OCI-M2 (cell line): ENCODE results near the gene SNAPC3.
"Not testable (repeated sequence)": the region's sequence is repeated elsewhere in the genome, so short reads cannot be mapped to it uniquely, and the experiment has no call there.

Experiments used
- DNase-seq: peaks from one replicate; lab custom pipeline; 2025; ENCODE audit not compliant: unreplicated experiment; lab: John Stamatoyannopoulos, UW

The SNAPC3 gene

DNA sequence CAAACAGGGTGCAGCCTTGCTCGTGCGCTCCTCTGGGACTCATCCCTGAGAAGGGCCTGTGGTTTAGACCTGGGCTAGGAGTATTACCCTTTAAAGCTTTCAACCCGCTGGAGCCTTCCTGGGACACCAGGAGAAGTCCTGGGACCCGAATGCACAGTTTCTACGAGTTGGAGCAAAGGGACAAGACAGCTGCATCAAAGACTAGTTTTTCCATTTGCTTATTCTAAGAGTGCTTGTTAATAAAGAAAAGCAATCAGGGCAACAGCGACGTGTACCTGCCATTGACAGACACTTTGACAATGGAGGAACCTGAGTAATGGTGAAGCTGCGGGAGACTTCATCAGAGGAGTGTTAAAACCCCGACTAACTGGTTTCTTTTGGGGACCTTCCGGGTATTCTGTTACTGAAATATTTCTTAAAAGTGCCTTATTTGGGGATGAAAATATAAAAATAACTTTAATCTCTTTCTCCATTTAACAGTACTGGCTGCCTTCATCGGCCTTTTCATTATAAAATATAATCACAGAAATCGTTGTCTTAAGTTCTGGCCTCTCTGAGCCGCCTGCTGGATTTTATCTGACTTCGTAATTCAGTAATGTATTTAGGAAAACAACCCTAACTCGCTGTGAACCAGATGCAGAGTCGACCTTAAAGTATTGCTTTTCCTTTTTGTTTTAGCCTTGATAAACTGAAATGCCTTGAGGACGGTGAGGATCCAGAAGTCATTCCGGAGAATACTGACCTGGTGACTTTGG, 732 bp downstream of the SNAPC3 start:
- no peak for DNase-seq

DNA sequence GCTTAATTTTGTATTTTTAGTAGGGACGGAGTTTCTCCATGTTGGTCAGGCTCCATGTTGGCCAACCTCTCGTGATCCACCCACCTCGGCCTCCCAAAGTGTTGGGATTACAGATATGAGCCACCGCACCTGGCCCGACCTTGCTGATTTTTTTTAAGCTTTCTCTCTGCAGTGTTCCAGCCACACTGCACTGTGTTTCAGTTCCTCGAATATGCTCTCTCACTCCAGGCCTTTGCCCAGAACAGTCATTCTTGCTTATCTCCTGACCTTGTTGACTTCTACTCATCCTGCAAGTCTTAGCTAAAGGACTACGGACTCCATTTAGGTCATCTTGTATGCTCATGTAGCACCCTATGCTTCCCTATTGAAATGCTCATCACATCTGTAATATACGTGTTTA, 3.3 kb downstream of the SNAPC3 start:
- no peak for DNase-seq

DNA sequence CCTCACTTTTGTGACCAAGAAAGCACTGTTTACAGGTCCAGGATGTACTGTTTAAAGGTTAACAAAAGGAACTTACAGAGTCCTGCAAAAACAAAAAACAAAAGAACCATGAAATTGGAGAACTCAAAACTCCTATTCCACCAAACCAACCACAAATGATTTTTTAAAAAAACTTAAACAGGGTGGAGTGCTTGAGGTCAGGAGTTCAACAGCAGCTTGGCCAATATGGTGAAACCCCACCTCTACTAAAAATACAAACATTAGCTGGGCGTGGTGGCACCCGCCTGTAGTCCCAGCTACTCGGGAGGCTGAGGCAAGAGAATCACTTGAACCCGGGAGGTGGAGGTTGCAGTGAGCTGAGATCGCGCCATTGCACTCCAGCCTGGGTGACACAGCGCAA, 5.0 kb downstream of the SNAPC3 start:
- DNase-seq = not testable (repeated sequence)

GRCh38 chr9:15430920-15431844, 8.5 kb downstream of the SNAPC3 start:
- DNase-seq = no peak

DNA sequence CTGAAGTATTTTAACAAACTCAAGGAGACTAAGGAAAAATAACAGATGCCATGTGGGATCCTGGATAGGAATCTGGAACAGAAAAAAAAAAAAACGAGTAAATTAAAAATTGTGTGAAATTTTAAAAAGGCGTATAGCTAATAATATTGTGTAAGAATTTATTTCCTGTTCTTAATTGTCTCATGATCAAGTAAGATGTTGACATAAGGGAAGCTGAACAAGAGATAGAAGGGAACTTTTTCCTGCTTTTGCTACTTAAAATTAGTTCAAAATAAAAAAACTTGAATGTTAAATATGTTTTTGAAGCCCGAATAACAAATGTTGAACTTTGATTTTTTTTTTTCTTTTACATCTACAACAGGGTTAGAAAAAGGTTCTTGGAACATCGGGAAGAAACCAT, 10.5 kb downstream of the SNAPC3 start:
- no peak for DNase-seq

DNA sequence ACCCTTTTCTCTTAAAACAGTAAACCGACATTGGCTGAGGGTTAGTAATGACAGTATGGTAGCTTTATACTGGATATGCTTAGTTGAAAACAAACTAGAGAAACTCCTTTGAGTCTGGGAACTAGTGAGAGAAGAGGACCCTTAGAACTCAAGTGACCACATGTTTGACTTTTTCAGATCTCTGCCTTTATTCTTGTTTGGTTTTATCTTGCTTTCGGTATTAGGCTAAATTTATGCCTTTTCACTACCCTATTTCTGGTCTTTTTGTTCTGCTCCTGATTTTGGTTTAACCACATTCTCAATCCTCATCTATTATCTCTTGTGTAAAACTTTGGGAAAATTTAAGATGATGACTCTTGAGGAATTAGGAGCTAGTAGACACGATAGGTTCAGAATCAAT, 11.0 kb downstream of the SNAPC3 start:
- no peak for DNase-seq

DNA sequence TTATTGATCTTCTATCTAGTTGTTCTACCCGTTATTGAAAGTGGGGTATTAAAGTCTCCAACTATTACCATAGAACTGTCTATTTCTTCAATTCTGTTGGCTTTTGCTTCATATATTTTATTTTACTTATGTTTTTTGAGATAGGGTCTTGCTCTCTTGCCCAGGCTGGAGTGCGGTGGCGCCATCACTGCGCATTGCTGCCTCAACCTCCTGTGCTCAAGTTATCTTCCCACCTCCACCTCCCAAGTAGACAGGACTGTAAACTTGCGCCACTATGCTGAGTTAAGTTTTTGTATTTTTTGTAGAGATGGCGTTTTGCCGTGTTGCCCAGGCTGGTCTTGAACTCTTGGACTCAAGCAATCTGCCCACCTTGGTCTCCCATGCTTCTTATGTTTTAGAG, 16.2 kb downstream of the SNAPC3 start:
- DNase-seq = no peak

DNA sequence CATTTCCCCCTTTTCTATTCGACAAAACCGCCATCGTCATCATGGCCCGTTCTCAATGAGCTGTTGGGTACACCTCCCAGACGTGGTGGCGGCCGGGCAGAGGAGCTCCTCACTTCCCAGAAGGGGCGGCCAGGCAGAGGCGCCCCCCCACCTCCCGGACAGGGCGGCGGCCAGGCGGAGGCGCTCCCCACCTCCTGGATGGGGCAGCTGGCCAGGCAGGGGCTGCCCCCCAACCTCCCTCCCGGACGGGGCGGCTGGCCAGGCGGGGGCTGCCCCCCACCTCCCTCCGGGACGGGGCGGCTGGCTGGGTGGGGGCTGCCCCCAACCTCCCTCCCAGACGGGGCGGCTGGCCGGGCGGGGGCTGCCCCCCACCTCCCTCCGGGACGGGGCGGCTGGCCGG, 19.2 kb downstream of the SNAPC3 start:
- not testable (repeated sequence) for DNase-seq

DNA sequence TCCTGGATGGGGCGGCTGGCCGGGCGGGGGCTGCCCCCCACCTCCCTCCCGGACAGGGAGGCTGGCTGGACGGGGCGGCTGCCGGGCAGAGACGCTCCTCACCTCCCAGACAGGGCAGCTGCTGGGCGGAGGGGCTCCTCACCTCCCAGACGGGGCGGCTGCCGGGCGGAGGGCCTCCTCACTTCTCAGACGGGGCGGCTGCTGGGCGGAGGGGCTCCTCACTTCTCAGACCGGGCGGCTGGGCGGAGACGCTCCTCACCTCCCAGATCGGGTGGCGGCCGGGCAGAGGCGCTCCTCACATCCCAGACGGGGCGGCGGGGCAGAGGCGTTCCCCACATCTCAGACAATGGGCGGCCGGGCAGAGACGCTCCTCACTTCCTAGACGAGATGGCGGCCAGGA, 19.6 kb downstream of the SNAPC3 start:
- DNase-seq = not testable (repeated sequence)

DNA sequence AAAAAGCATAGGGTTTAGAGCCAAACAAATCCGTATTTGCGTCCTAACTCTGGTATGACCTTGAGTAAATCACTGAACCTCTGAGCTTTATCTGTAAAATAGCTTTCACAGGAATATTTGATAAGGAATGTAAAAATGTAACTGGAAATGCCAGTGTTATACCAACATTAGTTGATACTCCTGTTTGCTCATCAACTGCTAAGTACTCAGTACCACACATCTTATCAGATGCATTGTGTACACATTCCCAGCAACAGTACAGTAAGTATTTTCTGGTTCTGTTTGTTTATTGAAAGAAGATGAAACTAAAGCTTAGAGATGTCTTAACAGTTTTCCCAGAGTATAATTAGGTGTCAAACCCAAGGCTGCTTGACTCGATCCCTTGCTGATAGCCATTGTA, 21.5 kb downstream of the SNAPC3 start:
- DNase-seq = no peak

DNA sequence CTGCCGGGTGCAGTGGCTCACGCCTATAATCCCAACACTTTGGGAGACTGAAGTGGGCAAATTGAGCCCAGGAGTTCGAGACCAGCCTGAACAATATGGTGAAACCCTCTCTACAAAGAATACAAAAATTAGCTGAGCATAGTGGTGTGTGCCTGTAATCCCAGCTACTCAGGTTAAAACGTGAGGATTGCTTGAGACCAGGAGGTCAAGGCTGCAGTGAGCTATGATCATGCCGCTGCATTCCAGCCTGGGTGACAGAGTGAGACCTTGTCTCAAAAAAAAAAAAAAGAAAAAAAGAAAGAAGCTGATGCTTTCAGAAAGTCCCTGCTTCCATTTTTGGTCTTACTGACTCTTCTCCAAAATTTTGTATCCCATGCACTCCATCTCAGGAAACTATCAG, 31.3 kb downstream of the SNAPC3 start:
- DNase-seq = no peak

GRCh38 chr9:15461056-15461455, 38.4 kb downstream of the SNAPC3 start:
- no peak for DNase-seq

- no peak for DNase-seq
These were observed 38.9 kb downstream of the SNAPC3 start for GRCh38 chr9:15461601-15462000.

DNA sequence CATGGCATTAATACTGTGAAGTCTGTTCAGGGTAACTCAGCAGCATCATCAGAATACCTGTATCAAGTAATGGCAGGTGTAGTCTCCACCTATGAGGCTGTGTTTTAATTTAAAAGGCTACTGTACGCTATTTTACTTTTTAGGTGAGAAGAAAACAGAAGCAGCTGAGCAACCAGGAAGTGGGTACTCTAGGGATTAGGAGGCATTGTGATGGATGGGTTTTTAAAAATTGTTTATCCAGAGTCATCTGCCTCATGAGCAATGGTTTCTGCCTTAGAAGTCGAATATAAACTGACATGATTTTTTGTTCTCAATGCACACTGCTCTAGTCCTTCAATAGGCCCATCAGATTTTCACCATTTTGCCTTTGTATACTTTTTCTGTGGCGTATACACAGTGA, 45.5 kb downstream of the SNAPC3 start:
- no peak for DNase-seq

DNA sequence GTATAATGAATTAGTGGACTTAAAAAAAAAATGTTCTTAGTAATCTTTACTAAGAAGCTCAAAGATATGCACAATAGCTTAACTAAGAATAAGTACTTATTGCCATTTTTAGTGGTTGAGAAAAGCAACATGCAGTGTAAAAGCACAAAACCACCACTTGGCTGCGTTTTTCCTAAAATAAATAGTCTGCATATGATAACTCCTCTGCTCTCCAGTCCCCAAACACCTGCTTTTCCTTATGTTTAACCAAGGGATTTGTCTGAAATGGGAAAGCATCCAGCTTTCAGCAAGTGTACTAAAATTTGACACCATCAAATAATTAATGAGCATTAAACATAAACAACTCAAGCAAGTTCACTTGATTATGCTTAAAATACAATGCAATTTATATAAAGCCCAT, 46.7 kb downstream of the SNAPC3 start:
- no peak for DNase-seq

- DNase-seq = no peak
These were observed 47.2 kb downstream of the SNAPC3 start for GRCh38 chr9:15469862-15470261.

- no peak for DNase-seq
These were observed 53.4 kb downstream of the SNAPC3 start for GRCh38 chr9:15475923-15476536.

GRCh38 chr9:15480028-15480427, 57.4 kb downstream of the SNAPC3 start:
- no peak for DNase-seq

- DNase-seq = no peak
These were observed 59.5 kb downstream of the SNAPC3 start for GRCh38 chr9:15482146-15482545.

GRCh38 chr9:15484802-15485201, 62.1 kb downstream of the SNAPC3 start:
- DNase-seq = no peak

- DNase-seq = no peak
These were observed 63.4 kb downstream of the SNAPC3 start for GRCh38 chr9:15485836-15486666.
